ENCODE data around the gene SLC6A5. TPM values are rescaled to one million over a fixed set of nuclear protein-coding genes. Genes with fewer than 3 reads are reported as not detected.

SLC6A5 gene
- total RNA-seq, 4 donors from 2014 or later: not detected

DNA sequence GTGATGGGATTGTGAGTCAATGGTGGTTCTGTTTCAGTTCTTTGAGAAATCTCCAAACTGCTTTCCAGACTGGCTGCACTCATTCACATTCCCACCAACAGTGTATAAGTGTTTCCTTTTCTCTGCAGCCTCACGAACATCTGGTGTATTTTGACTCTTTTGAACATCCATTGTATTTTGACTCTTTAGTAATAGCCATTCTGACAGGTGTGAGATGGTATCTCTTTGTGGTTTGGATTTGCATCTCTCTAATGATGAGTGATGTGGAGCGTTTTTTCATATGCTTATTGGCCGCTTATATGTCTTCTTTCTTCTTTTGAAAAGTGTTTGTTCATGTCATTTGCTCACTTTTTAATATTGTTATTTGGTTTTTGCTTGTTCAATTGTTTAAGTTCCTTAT, 89.4 kb downstream of the SLC6A5 start:
- Histone ChIP-seq H3K27ac (replicated peaks in 1 of 4) (no peak overlapping the region), H3K36me3 (no peaks in the 10 kb centered on the region), H3K9me3 (no peaks in the 10 kb centered on the region), H3K27me3 (no peaks in the 10 kb centered on the region), H3K4me3 (no peak overlapping the region), H3K4me1 (no peaks in the 10 kb centered on the region)
- 77% methylated on average over 3 of the region's 3 CpGs for WGBS
- intact Hi-C loops (cut with DNase I): no loop called here
- TF ChIP-seq, protein P1, sequence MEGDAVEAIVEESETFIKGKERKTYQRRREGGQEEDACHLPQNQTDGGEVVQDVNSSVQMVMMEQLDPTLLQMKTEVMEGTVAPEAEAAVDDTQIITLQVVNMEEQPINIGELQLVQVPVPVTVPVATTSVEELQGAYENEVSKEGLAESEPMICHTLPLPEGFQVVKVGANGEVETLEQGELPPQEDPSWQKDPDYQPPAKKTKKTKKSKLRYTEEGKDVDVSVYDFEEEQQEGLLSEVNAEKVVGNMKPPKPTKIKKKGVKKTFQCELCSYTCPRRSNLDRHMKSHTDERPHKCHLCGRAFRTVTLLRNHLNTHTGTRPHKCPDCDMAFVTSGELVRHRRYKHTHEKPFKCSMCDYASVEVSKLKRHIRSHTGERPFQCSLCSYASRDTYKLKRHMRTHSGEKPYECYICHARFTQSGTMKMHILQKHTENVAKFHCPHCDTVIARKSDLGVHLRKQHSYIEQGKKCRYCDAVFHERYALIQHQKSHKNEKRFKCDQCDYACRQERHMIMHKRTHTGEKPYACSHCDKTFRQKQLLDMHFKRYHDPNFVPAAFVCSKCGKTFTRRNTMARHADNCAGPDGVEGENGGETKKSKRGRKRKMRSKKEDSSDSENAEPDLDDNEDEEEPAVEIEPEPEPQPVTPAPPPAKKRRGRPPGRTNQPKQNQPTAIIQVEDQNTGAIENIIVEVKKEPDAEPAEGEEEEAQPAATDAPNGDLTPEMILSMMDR (IDR thresholded peaks at IDR 0.05): no peak
- TF ChIP-seq POLR2AphosphoS5 (IDR thresholded peaks at IDR 0.05) (no peak), EP300 (IDR thresholded peaks at IDR 0.05) (no peak), POLR2A (IDR thresholded peaks at IDR 0.05; ENCODE audit: low read depth) (no peak)
- DNase-seq (ENCODE audit: extremely low spot score): no peak

DNA sequence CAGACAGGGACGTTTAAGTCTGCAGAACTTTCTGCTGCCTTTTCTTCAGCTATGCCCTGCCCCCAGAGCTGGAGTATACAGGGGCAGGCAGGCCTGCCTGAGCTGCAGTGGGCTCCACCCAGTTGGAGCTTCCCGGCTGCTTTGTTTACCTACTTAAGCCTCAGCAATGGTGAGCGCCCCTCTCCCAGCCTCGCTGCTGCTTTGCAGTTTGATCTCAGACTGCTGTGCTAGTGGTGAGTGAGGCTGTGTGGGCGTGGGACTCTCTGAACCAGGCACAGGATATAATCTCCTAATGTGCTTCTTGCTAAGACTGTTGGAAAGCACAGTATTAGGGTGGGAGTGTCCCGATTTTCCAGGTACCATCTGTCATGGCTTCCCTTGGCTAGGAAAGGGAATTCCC, 108.5 kb downstream of the SLC6A5 start:
- peaks cover 0 to 12% (median 6%) of the 10 kb centered on the region in 4 donors for H3K9me3 ChIP-seq
- no peak for TF ChIP-seq EP300 (IDR thresholded peaks at IDR 0.05)
- TF ChIP-seq, protein P1 (IDR thresholded peaks at IDR 0.05): no peak
- TF ChIP-seq POLR2AphosphoS5 (IDR thresholded peaks at IDR 0.05): no peak
- no peak for TF ChIP-seq POLR2A (IDR thresholded peaks at IDR 0.05; ENCODE audit: low read depth)
- H3K27ac ChIP-seq (replicated peaks in 1 of 4): no peak overlapping the region
- intact Hi-C loops (cut with DNase I): no loop called here
- H3K27me3 ChIP-seq: no peaks in the 10 kb centered on the region
- no peak overlapping the region for H3K4me3 ChIP-seq
- WGBS: 69% methylated on average over 5 of the region's 6 CpGs
- DNase-seq (ENCODE audit: extremely low spot score): no peak
- H3K4me1 ChIP-seq: no peaks in the 10 kb centered on the region
- no peaks in the 10 kb centered on the region for H3K36me3 ChIP-seq

Other genes starting within 250 kb of the SLC6A5 start
- 10 to 100 TPM; 30.2 to 54.7 (median 43.7) TPM for gene HTATIP2, start 235.9 kb upstream of the SLC6A5 start, total RNA-seq
- gene PRMT3, start 211.9 kb upstream of the SLC6A5 start, total RNA-seq: 10 to 100 TPM; 11.3 to 19.9 (median 16.1) TPM
- gene NELL1, start 70.0 kb downstream of the SLC6A5 start, total RNA-seq: 1 to 10 TPM in 1 of 4 donors, under 1 TPM in 3; 0.65 to 2.7 (median 0.90) TPM